ENCODE measurements around the gene DCANP1. TPM values are rescaled to one million over a fixed set of nuclear protein-coding genes. Genes with fewer than 3 reads are reported as not detected.

Gene DCANP1
- total and polyA plus RNA-seq, 2 donors (not counting 3 experiments of a cell fraction or from before 2014, with no cell fraction given): not detected

- no peaks in the 10 kb centered on the region for H3K9me1 ChIP-seq (replicated peaks; ENCODE audit: control insufficient read depth, extremely low read depth, insufficient read depth, low read length)
- no TSS peak for BruUV-seq (replicated peaks)
- TF ChIP-seq POLR2AphosphoS5 (IDR thresholded peaks at IDR 0.05; ENCODE audit: insufficient read depth, low read depth, low read length) (no peak), GATA2 (IDR thresholded peaks at IDR 0.05; ENCODE audit: insufficient read depth, insufficient read length, low read depth, low read length) (no peak)
- H3K9ac ChIP-seq (replicated peaks; ENCODE audit: extremely low read depth, insufficient read depth, low read length): no peak overlapping the region
- ChIA-PET CTCF (interaction anchor here (0.6 to 3.0 kb wide), 6 partner anchors 9 to 104 kb away, joined by 3 to 26 read pairs (median 4); no protein-coding TSS in a partner anchor), POLR2A (no interaction called here)
- H4K20me1 ChIP-seq (replicated peaks; ENCODE audit: control insufficient read depth, extremely low read depth, insufficient read depth, low read length): no peaks in the 10 kb centered on the region
- FAIRE-seq (no peak), DNase-seq (ENCODE audit: low read depth, low spot score) (no peak)
- H3K4me3 ChIP-seq (replicated peaks in 1 of 3; ENCODE audit: insufficient read depth in 1 of 3, low read depth in 1 of 3, low read length in 3 of 3): no peak overlapping the region
- H3K27ac ChIP-seq (ENCODE audit: insufficient read depth, low read depth, low read length): no peak overlapping the region
- no peak overlapping the region for H3K4me2 ChIP-seq (ENCODE audit: insufficient read depth, low read length)
- peaks cover 2 to 5% of the 10 kb centered on the region in 2 experiments for H3K27me3 ChIP-seq (ENCODE audit: control insufficient read depth in 2 of 2, insufficient read depth in 2 of 2, low read length in 2 of 2)
- intact Hi-C loops (cut with micrococcal nuclease) (no loop called here), dilution Hi-C loops (cut with MboI; ENCODE audit: extremely low pct_ligation_motif_present, low sequenced_read_pairs) (no loop called here)
- no peaks in the 10 kb centered on the region for H3K36me3 ChIP-seq (ENCODE audit: control insufficient read depth in 2 of 2, extremely low read depth in 1 of 2, insufficient read depth in 2 of 2, low read length in 2 of 2)
- no peaks in the 10 kb centered on the region for H3K4me1 ChIP-seq (ENCODE audit: control insufficient read depth, extremely low read depth, insufficient read depth, low read length)
- H3K9me3 ChIP-seq (replicated peaks; ENCODE audit: control insufficient read depth, insufficient read depth, low read length): no peaks in the 10 kb centered on the region
- H2AFZ ChIP-seq (ENCODE audit: low read depth, low read length): no peak overlapping the region
- no peaks in the 10 kb centered on the region for H3K79me2 ChIP-seq (ENCODE audit: control insufficient read depth, insufficient read depth, low read length)
Observed at GRCh38 chr5:135448071-135448739, 1.1 kb upstream of the DCANP1 start.

GRCh38 chr5:135446615-135447014 is 533 bp downstream of the DCANP1 start:
- Histone ChIP-seq H3K9me3 (replicated peaks; ENCODE audit: control insufficient read depth, insufficient read depth, low read length) (no peaks in the 10 kb centered on the region), H4K20me1 (replicated peaks; ENCODE audit: control insufficient read depth, extremely low read depth, insufficient read depth, low read length) (no peaks in the 10 kb centered on the region), H3K4me3 (replicated peaks in 1 of 3; ENCODE audit: insufficient read depth in 1 of 3, low read depth in 1 of 3, low read length in 3 of 3) (no peak overlapping the region), H3K27ac (ENCODE audit: insufficient read depth, low read depth, low read length) (no peak overlapping the region), H3K4me2 (ENCODE audit: insufficient read depth, low read length) (no peak overlapping the region), H2AFZ (ENCODE audit: low read depth, low read length) (no peak overlapping the region), H3K27me3 (ENCODE audit: control insufficient read depth in 2 of 2, insufficient read depth in 2 of 2, low read length in 2 of 2) (peaks cover 2 to 5% of the 10 kb centered on the region in 2 experiments), H3K36me3 (ENCODE audit: control insufficient read depth in 2 of 2, extremely low read depth in 1 of 2, insufficient read depth in 2 of 2, low read length in 2 of 2) (no peaks in the 10 kb centered on the region), H3K9me1 (replicated peaks; ENCODE audit: control insufficient read depth, extremely low read depth, insufficient read depth, low read length) (no peaks in the 10 kb centered on the region), H3K4me1 (ENCODE audit: control insufficient read depth, extremely low read depth, insufficient read depth, low read length) (no peaks in the 10 kb centered on the region), H3K9ac (replicated peaks; ENCODE audit: extremely low read depth, insufficient read depth, low read length) (no peak overlapping the region), H3K79me2 (ENCODE audit: control insufficient read depth, insufficient read depth, low read length) (no peaks in the 10 kb centered on the region)
- TF ChIP-seq MYC (IDR thresholded peaks at IDR 0.05; ENCODE audit: low read depth, low read length) (no peak), POLR2A (IDR thresholded peaks at IDR 0.05; ENCODE audit: low read depth, low read length) (no peak), EZH2 (IDR thresholded peaks at IDR 0.05; ENCODE audit: borderline replicate concordance, low read depth, low read length, severe bottlenecking) (no peak)
- DNase-seq (ENCODE audit: low read depth, low spot score) (no peak), FAIRE-seq (no peak)
- CTCF ChIA-PET: interaction anchor here (1.2 to 3.0 kb wide), 4 partner anchors 10 to 105 kb away, joined by 3 to 26 read pairs (median 7); no protein-coding TSS in a partner anchor
- dilution Hi-C loops (cut with MboI; ENCODE audit: extremely low pct_ligation_motif_present, low sequenced_read_pairs): no loop called here
- intact Hi-C loops (cut with micrococcal nuclease): no loop called here
- POLR2A ChIA-PET: no interaction called here
- no TSS peak for BruUV-seq (replicated peaks)

All from endothelial cell of umbilical vein (primary cell).